8988T (cell line): ENCODE measurements around the gene NHS.

Experiments used
- DNase-seq: peaks from one replicate; pipeline ENCODE4 v3.0.0; 2011

Gene NHS

GRCh38 chrX:17374619-17375366 is at the start of gene NHS:
TSS of gene NHS (plus strand) at chrX:17375200. CDS start at chrX:17375758, 558 bp downstream.
- DNase-seq: peak; percentile 67

GRCh38 chrX:17328837-17329236 is 46.2 kb upstream of the NHS start:
- no peak for DNase-seq

- no peak for DNase-seq
Measured at GRCh38 chrX:17336377-17336776, 38.6 kb upstream of the NHS start.

GRCh38 chrX:17355976-17356375 is 19.0 kb upstream of the NHS start:
- DNase-seq: no peak

- DNase-seq: no peak
Measured at GRCh38 chrX:17359500-17359899, 15.5 kb upstream of the NHS start.

- DNase-seq: no peak
Measured at GRCh38 chrX:17361620-17362019, 13.4 kb upstream of the NHS start.

GRCh38 chrX:17368002-17368401 is 7.0 kb upstream of the NHS start:
- no peak for DNase-seq

- no peak for DNase-seq
Measured at GRCh38 chrX:17369309-17369708, 5.7 kb upstream of the NHS start.

- no peak for DNase-seq
Measured at GRCh38 chrX:17370191-17370590, 4.8 kb upstream of the NHS start.

- DNase-seq: no peak
Measured at GRCh38 chrX:17372052-17372451, 2.9 kb upstream of the NHS start.

- no peak for DNase-seq
Measured at GRCh38 chrX:17373337-17373736, 1.7 kb upstream of the NHS start.

GRCh38 chrX:17375367-17375636 is 302 bp downstream of the NHS start:
- no peak for DNase-seq

GRCh38 chrX:17375637-17376430 is 834 bp downstream of the NHS start:
- DNase-seq: no peak

- DNase-seq: no peak
Measured at GRCh38 chrX:17376431-17377077, 1.6 kb downstream of the NHS start.

GRCh38 chrX:17377091-17377717 is 2.2 kb downstream of the NHS start:
- no peak for DNase-seq

GRCh38 chrX:17377795-17378194 is 2.8 kb downstream of the NHS start:
- DNase-seq: no peak

- DNase-seq: no peak
Measured at GRCh38 chrX:17380221-17380620, 5.2 kb downstream of the NHS start.

GRCh38 chrX:17390419-17390850 is 15.4 kb downstream of the NHS start:
- no peak for DNase-seq

GRCh38 chrX:17395154-17395553 is 20.2 kb downstream of the NHS start:
- no peak for DNase-seq

- DNase-seq: no peak
Measured at GRCh38 chrX:17397074-17397473, 22.1 kb downstream of the NHS start.

GRCh38 chrX:17403189-17403691 is 28.2 kb downstream of the NHS start:
- DNase-seq: no peak

GRCh38 chrX:17403972-17404371 is 29.0 kb downstream of the NHS start:
- no peak for DNase-seq

GRCh38 chrX:17405225-17405969 is 30.4 kb downstream of the NHS start:
- peak; percentile 16 for DNase-seq
